ENCODE measurements around the gene STK38.

DNA sequence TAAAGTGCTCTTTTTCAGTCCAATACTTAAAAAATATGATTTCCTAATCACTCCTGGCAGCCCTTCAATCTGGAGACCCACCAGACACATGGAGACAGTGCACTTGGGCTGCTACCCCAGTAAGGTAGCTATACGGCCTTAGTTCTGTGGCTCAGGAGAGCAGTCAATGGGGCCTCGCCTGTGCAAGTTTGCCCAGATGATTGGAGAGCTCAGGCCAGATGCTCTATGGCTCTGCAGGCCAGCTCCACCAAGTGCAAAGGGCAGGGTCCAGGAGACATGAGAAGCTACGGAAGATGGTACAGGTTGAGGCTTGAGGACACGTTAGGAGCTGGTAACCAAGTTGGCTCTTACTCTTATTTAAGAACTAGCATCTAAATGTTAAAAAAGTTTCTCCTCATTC lies 30.7 kb downstream of the STK38 start:
- TF ChIP-seq, protein P1, sequence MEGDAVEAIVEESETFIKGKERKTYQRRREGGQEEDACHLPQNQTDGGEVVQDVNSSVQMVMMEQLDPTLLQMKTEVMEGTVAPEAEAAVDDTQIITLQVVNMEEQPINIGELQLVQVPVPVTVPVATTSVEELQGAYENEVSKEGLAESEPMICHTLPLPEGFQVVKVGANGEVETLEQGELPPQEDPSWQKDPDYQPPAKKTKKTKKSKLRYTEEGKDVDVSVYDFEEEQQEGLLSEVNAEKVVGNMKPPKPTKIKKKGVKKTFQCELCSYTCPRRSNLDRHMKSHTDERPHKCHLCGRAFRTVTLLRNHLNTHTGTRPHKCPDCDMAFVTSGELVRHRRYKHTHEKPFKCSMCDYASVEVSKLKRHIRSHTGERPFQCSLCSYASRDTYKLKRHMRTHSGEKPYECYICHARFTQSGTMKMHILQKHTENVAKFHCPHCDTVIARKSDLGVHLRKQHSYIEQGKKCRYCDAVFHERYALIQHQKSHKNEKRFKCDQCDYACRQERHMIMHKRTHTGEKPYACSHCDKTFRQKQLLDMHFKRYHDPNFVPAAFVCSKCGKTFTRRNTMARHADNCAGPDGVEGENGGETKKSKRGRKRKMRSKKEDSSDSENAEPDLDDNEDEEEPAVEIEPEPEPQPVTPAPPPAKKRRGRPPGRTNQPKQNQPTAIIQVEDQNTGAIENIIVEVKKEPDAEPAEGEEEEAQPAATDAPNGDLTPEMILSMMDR (IDR thresholded peaks at IDR 0.05), result no peak
- TF ChIP-seq POLR2A (IDR thresholded peaks at IDR 0.05), result no peak
